ENCODE data around the gene BPI. TPM values are rescaled to one million over a fixed set of nuclear protein-coding genes. Genes with fewer than 3 reads are reported as not detected.

The BPI gene
- polyA plus RNA-seq, 1 donor (not counting 4 experiments of a cell fraction or from before 2014, with no cell fraction given): not detected

GRCh38 chr20:38330638-38331037 is 26.7 kb downstream of the BPI start:
- dilution Hi-C loops (cut with MboI; ENCODE audit: extremely low pct_ligation_motif_present, low sequenced_read_pairs): no loop called here
- FAIRE-seq: no peak
- no peak overlapping the region for H3K4me2 ChIP-seq (ENCODE audit: control insufficient read depth, extremely low read depth, insufficient read depth, low read depth, low read length)
- no peaks in the 10 kb centered on the region for H3K9me3 ChIP-seq (ENCODE audit: control insufficient read depth, low read depth, low read length)
- no peaks in the 10 kb centered on the region for H3K79me2 ChIP-seq (ENCODE audit: control insufficient read depth, insufficient read depth, low read length)
- DNase-seq (ENCODE audit: low read depth, low spot score): no peak
- no peaks in the 10 kb centered on the region for H3K4me1 ChIP-seq (ENCODE audit: control insufficient read depth, extremely low read depth, insufficient read depth, low read length)
- no peaks in the 10 kb centered on the region for H4K20me1 ChIP-seq (ENCODE audit: control insufficient read depth, extremely low read depth, insufficient read depth, low read length)
- TF ChIP-seq EZH2 (IDR thresholded peaks at IDR 0.05; ENCODE audit: low read length): no peak
- TF ChIP-seq, protein P1, sequence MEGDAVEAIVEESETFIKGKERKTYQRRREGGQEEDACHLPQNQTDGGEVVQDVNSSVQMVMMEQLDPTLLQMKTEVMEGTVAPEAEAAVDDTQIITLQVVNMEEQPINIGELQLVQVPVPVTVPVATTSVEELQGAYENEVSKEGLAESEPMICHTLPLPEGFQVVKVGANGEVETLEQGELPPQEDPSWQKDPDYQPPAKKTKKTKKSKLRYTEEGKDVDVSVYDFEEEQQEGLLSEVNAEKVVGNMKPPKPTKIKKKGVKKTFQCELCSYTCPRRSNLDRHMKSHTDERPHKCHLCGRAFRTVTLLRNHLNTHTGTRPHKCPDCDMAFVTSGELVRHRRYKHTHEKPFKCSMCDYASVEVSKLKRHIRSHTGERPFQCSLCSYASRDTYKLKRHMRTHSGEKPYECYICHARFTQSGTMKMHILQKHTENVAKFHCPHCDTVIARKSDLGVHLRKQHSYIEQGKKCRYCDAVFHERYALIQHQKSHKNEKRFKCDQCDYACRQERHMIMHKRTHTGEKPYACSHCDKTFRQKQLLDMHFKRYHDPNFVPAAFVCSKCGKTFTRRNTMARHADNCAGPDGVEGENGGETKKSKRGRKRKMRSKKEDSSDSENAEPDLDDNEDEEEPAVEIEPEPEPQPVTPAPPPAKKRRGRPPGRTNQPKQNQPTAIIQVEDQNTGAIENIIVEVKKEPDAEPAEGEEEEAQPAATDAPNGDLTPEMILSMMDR (optimal IDR thresholded peaks at IDR 0.05 in 1 of 3, IDR thresholded peaks at IDR 0.05 in 1 of 3, conservative IDR thresholded peaks at IDR 0.05 in 1 of 3; ENCODE audit: extremely low read depth in 1 of 3, insufficient read depth in 2 of 3, low read length in 3 of 3): no peak
- H2AFZ ChIP-seq (ENCODE audit: control insufficient read depth, low read length): no peak overlapping the region
- H3K27me3 ChIP-seq (ENCODE audit: control insufficient read depth, extremely low read depth, insufficient read depth, low read length): peaks cover 18% of the 10 kb centered on the region
- no peaks in the 10 kb centered on the region for H3K36me3 ChIP-seq (ENCODE audit: control insufficient read depth in 2 of 2, extremely low read depth in 1 of 2, insufficient read depth in 2 of 2, low read length in 2 of 2)
- H3K27ac ChIP-seq (ENCODE audit: control insufficient read depth, insufficient read depth, low read length): no peak overlapping the region
- H3K9me1 ChIP-seq (ENCODE audit: control insufficient read depth, extremely low read depth, insufficient read depth, low read length): no peaks in the 10 kb centered on the region
- H3K9ac ChIP-seq (ENCODE audit: control insufficient read depth, extremely low read depth, insufficient read depth, low read length): no peak overlapping the region
- H3K4me3 ChIP-seq (ENCODE audit: control insufficient read depth in 2 of 3, extremely low read depth in 1 of 3, insufficient read depth in 2 of 3, low read depth in 1 of 3, low read length in 3 of 3): no peak overlapping the region

GRCh38 chr20:38331245-38331644 is 27.3 kb downstream of the BPI start:
- FAIRE-seq (no peak), DNase-seq (ENCODE audit: low read depth, low spot score) (no peak)
- TF ChIP-seq EZH2 (IDR thresholded peaks at IDR 0.05; ENCODE audit: low read length): no peak
- TF ChIP-seq, protein P1 (optimal IDR thresholded peaks at IDR 0.05 in 1 of 3, IDR thresholded peaks at IDR 0.05 in 1 of 3, conservative IDR thresholded peaks at IDR 0.05 in 1 of 3; ENCODE audit: extremely low read depth in 1 of 3, insufficient read depth in 2 of 3, low read length in 3 of 3): no peak
- dilution Hi-C loops (cut with MboI; ENCODE audit: extremely low pct_ligation_motif_present, low sequenced_read_pairs): no loop called here
- no peaks in the 10 kb centered on the region for H3K9me1 ChIP-seq (ENCODE audit: control insufficient read depth, extremely low read depth, insufficient read depth, low read length)
- H3K27me3 ChIP-seq (ENCODE audit: control insufficient read depth, extremely low read depth, insufficient read depth, low read length): peaks cover 20% of the 10 kb centered on the region
- H3K4me3 ChIP-seq (ENCODE audit: control insufficient read depth in 2 of 3, extremely low read depth in 1 of 3, insufficient read depth in 2 of 3, low read depth in 1 of 3, low read length in 3 of 3): no peak overlapping the region
- no peaks in the 10 kb centered on the region for H3K4me1 ChIP-seq (ENCODE audit: control insufficient read depth, extremely low read depth, insufficient read depth, low read length)
- no peaks in the 10 kb centered on the region for H3K36me3 ChIP-seq (ENCODE audit: control insufficient read depth in 2 of 2, extremely low read depth in 1 of 2, insufficient read depth in 2 of 2, low read length in 2 of 2)
- H3K27ac ChIP-seq (ENCODE audit: control insufficient read depth, insufficient read depth, low read length): no peak overlapping the region
- no peaks in the 10 kb centered on the region for H4K20me1 ChIP-seq (ENCODE audit: control insufficient read depth, extremely low read depth, insufficient read depth, low read length)
- H3K9ac ChIP-seq (ENCODE audit: control insufficient read depth, extremely low read depth, insufficient read depth, low read length): no peak overlapping the region
- no peak overlapping the region for H2AFZ ChIP-seq (ENCODE audit: control insufficient read depth, low read length)
- no peaks in the 10 kb centered on the region for H3K79me2 ChIP-seq (ENCODE audit: control insufficient read depth, insufficient read depth, low read length)
- H3K9me3 ChIP-seq (ENCODE audit: control insufficient read depth, low read depth, low read length): no peaks in the 10 kb centered on the region
- no peak overlapping the region for H3K4me2 ChIP-seq (ENCODE audit: control insufficient read depth, extremely low read depth, insufficient read depth, low read depth, low read length)

Data from keratinocyte (primary cell).